Progenitor cell of endocrine pancreas (in vitro differentiated cells): ENCODE results near the gene FASN. TPM values are rescaled to one million over a fixed set of nuclear protein-coding genes. Genes with fewer than 3 reads are reported as not detected.

Experiments
- DNase-seq: peaks from one replicate; pipeline ENCODE4 v3.0.0; 2021; ENCODE audit warnings: low spot score; ENCODE audit not compliant: unreplicated experiment
- H3K27ac Mint-ChIP-seq: 2 replicates; pipeline ENCODE4 v1.8.0; 2021; ENCODE audit warnings: mild to moderate bottlenecking, moderate library complexity, mixed read lengths
- H3K27me3 Mint-ChIP-seq: 2 replicates; pipeline ENCODE4 v1.8.0; 2021; ENCODE audit warnings: mixed read lengths
- H3K36me3 Mint-ChIP-seq: 2 replicates; pipeline ENCODE4 v1.8.0; 2022; ENCODE audit warnings: mixed read lengths; ENCODE audit not compliant: insufficient read depth
- H3K4me1 Mint-ChIP-seq: 2 replicates; pipeline ENCODE4 v1.8.0; 2021; ENCODE audit warnings: low read depth, mixed read lengths
- H3K4me3 Mint-ChIP-seq: 2 replicates; pipeline ENCODE4 v1.8.0; 2021; ENCODE audit warnings: low read depth, mild to moderate bottlenecking, moderate library complexity, mixed read lengths
- H3K9me3 Mint-ChIP-seq: 2 replicates; pipeline ENCODE4 v1.8.0; 2021; ENCODE audit warnings: low read depth, mixed read lengths
- total RNA-seq: library from RNA; stranded (reverse); gene quantifications from 2 replicates; pipeline ENCODE4 v1.2.1, GENCODE V29; 2021
- TF ChIP-seq, protein P1 (sequence below): fragments of 200-600 bp; sonication (generic); IDR thresholded peaks from one replicate; pipeline ENCODE4 v1.5.0; 2021; ENCODE audit warnings: antibody characterized with exemption, mild to moderate bottlenecking; ENCODE audit not compliant: unreplicated experiment

FASN gene
- total RNA-seq, 1 donor from 2014 or later, result 308 TPM

DNA sequence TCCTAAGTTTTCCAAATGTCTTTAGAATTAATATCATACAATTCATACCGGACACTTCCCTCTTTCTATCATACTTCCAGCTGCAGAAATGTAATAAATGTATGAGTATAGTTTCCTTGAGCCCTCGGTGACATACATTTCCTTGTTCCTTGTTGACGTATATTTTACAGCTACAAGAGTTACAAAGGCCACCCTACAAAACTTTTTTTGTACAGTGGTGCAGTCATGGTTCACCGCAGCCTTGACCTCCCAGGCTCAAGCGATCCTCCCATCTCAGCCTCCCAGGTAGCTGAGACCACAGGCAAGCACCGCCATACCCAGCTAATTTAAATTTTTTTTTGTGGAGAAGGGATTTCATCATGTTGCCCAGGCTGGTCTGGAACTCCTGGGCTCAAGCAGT is 25.2 kb downstream of the FASN start:
- TF ChIP-seq, protein P1, sequence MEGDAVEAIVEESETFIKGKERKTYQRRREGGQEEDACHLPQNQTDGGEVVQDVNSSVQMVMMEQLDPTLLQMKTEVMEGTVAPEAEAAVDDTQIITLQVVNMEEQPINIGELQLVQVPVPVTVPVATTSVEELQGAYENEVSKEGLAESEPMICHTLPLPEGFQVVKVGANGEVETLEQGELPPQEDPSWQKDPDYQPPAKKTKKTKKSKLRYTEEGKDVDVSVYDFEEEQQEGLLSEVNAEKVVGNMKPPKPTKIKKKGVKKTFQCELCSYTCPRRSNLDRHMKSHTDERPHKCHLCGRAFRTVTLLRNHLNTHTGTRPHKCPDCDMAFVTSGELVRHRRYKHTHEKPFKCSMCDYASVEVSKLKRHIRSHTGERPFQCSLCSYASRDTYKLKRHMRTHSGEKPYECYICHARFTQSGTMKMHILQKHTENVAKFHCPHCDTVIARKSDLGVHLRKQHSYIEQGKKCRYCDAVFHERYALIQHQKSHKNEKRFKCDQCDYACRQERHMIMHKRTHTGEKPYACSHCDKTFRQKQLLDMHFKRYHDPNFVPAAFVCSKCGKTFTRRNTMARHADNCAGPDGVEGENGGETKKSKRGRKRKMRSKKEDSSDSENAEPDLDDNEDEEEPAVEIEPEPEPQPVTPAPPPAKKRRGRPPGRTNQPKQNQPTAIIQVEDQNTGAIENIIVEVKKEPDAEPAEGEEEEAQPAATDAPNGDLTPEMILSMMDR, result no peak
- H3K36me3 Mint-ChIP-seq, result no peaks in the 10 kb centered on the region

DNA sequence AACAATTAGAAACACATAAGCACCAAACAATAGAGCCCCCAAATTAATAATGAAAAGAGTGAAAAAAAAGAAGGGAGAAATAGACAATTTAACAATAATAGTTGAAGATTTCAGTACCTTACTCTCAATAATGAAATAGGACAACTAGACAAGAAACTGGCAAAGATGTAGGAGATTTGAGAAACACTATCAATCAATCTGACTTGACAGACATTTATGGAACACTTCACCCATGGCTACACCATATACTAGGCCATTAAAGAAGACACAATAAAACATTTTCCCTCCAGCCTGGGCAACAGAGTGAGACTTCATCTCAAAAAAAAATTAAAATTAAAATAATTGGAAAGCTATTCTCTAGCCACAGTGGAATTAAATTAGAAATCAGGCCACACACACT is 27.4 kb downstream of the FASN start:
- TF ChIP-seq, protein P1, result no peak
- H3K27ac Mint-ChIP-seq, result no peak overlapping the region
- DNase-seq, result no peak
- H3K27me3 Mint-ChIP-seq, result peaks cover 20% of the 10 kb centered on the region
- no peak overlapping the region for H3K4me3 Mint-ChIP-seq
- H3K4me1 Mint-ChIP-seq, result peaks cover 1% of the 10 kb centered on the region
- H3K36me3 Mint-ChIP-seq, result no peaks in the 10 kb centered on the region
- no peaks in the 10 kb centered on the region for H3K9me3 Mint-ChIP-seq

More for the DNA sequence above, 25.2 kb downstream of the FASN start:
- H3K4me1 Mint-ChIP-seq, result no peaks in the 10 kb centered on the region
- no peak for DNase-seq
- H3K4me3 Mint-ChIP-seq, result no peak overlapping the region
- no peaks in the 10 kb centered on the region for H3K9me3 Mint-ChIP-seq
- H3K27me3 Mint-ChIP-seq, result peaks cover 20% of the 10 kb centered on the region
- H3K27ac Mint-ChIP-seq, result no peak overlapping the region

DNA sequence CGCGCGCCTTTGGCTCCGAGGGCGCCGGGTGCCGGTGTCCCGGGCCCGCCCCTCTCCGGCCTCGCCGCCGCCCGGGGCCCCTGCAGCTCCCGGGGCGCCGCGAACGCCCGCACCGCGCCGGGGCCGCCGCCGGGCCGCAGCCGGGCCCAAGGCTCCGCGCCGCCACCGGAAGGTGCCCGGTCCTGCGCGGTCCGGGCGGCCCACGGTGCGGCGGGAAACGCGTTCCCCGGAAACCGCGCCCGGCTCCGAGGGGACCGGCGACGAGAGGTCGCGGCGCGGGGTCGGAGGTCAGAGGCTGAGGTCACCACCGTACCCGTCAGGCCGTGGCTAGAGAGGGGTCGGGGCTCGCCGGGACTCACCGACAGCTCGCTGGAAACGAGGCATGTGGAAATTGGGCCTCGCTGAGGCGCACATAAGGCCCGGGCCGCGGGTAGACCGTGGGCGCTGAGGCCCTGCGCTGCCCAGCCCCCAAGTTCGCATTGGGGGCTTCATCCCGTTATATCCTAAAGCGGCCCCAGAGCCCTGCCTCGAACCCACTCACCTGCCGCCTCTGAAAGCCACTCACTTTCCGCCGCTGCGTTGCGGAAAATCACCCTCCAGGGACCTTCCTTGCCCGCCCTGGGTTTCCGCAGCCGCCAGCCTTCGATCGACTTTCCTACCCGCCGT is 32.3 kb downstream of the FASN start, which contains the start of gene DUS1L:
Gene DUS1L, minus strand, starts transcription at position 167 of the 666 bp plus-strand sequence. CDS start 745 bp downstream, outside the sequence.
- Mint-ChIP-seq H3K27ac (peak within 1 kb of the TSS; percentile 92), H3K27me3 (peaks cover 4% of the 10 kb centered on the region), H3K9me3 (no peaks in the 10 kb centered on the region), H3K4me1 (peaks cover 1% of the 10 kb centered on the region), H3K4me3 (peak within 1 kb of the TSS; percentile 76), H3K36me3 (no peaks in the 10 kb centered on the region)
- DNase-seq, result peak; percentile 40
- TF ChIP-seq, protein P1, result no peak

DNA sequence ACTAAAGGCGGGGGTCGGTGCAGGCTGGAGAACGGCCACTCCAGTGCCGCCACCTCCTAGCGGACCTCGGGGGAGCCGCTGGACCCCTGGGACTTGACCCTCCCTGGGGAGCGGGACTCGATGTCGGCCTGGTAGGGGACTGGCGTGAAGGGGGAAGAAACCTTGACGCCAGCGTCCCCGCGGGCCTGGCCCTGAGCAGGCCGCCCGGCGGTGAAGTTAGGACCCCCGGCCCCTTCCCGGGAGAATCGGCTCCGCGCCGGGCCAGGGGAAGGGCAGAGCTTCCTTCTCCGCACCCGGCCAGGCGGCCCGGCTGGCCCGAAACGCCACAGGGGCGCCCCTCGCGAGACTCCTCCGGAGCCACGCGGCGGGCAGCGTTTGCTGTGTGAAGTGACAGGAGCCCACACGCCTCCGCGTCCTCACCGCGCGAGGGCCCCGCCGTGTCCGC is 32.8 kb downstream of the FASN start:
- peaks cover 1% of the 10 kb centered on the region for H3K4me1 Mint-ChIP-seq
- H3K9me3 Mint-ChIP-seq, result no peaks in the 10 kb centered on the region
- DNase-seq, result no peak
- peaks cover under 1% of the 10 kb centered on the region for H3K36me3 Mint-ChIP-seq
- H3K4me3 Mint-ChIP-seq, result peak overlapping the region; percentile 65
- TF ChIP-seq, protein P1, result no peak
- H3K27me3 Mint-ChIP-seq, result no peaks in the 10 kb centered on the region
- H3K27ac Mint-ChIP-seq, result no peak overlapping the region

DNA sequence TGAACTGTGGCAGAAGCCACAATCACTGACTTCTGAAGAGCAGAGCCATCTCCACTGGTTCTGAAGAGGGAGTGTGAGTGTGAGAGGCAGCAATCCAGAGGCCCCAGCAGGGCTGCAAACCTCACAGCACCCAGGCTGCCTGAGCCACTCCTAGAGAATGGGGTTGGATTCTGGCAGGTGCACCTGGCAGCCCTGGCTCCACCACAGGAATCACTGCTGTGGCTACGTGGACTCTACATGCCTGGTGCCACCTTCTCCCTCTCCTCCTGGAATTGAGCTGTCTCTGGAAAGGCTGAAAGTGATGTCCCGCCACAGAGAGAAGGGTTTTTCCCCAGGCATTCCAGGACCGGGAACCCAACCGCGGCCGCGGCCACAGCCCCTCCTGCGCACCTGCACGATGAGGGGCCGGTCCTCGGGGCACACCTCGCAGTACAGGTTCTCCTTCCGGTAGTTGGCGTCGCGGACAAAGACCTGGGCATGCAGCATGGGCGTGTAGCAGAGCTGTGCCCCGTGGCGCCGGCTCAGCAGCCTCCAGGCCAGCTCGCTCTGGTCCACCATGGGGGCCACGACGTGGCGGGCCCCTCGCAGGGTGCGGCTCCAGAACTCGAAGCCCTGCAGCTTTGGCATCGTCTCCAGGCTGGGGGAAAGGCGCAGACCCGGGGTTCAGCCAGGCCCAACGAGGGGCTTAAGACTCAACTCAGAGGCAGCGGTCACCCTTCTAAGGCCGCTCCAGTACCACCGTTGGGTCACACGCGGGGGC is 33.4 kb downstream of the FASN start:
- Mint-ChIP-seq H3K4me1 (peaks cover 1% of the 10 kb centered on the region), H3K9me3 (no peaks in the 10 kb centered on the region)

More for the DNA sequence above, 33.4 kb downstream of the FASN start:
- TF ChIP-seq, protein P1, result no peak
- no peak overlapping the region for H3K27ac Mint-ChIP-seq
- H3K27me3 Mint-ChIP-seq, result no peaks in the 10 kb centered on the region
- DNase-seq, result no peak
- peaks cover 2% of the 10 kb centered on the region for H3K36me3 Mint-ChIP-seq
- H3K4me3 Mint-ChIP-seq, result peak overlapping the region; percentile 65
